ENCODE results near the gene TBX18.

TBX18 gene

DNA sequence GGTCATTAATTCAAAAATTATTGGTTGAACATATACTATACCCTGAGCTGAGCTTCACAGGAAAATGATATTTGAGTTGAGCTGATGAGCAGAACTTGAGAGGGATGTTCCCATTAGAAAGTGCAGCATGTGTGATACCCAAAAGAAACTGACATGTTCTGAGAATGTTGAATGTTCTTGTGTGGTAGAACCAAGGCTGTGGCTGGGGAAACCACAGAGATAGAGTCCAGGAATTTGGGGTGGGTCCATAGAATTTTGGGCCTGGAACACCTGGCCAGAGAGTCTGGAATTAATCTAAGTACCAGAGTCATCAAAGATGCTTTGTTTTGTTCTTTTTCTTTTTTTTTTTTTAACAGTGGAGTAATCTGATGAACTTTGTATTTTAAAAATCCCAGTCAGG is 88.7 kb downstream of the TBX18 start:
- no peak for DNase-seq (ENCODE audit: extremely low read depth in 1 of 2, low read depth in 1 of 2)

DNA sequence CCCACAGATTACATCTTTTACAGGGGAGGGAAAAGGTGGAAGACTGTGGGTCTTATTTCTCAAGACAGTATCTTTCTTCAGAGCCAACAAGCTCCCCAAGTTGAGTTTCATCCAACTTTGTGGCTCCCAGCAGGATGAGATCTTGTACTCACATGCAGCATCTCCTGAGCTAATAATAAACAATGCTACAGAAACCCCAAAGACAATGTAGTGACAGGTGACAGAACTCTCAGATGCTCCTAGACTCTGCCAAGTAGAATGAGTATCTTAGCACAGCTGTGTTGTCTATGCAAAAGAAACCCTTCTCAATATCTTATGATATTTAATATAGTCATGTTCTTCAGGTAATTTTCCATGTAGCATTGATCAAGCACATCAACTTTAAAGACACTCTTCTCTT is 90.0 kb downstream of the TBX18 start:
- DNase-seq (ENCODE audit: extremely low read depth in 1 of 2, low read depth in 1 of 2) = no peak

DNA sequence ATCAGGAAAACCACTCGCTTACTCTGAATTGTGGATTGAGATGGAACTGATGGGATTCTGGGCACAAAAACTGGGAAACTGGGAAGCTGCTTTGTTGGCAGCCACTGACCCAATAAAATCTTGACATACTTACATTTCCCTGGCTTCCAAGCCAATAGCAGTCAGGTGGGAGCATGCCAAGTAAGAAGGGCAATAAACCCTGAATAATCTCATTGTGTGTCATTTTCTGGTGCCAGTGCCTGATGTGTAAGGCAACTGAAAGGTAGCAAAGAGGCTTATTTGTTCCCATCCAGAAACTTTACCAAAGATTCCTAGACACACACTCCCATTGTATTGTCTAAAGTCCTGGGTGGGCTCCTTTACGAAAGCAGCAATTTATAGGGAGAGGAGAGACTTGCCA is 93.2 kb downstream of the TBX18 start:
- DNase-seq (ENCODE audit: extremely low read depth in 1 of 2, low read depth in 1 of 2) = no peak

DNA sequence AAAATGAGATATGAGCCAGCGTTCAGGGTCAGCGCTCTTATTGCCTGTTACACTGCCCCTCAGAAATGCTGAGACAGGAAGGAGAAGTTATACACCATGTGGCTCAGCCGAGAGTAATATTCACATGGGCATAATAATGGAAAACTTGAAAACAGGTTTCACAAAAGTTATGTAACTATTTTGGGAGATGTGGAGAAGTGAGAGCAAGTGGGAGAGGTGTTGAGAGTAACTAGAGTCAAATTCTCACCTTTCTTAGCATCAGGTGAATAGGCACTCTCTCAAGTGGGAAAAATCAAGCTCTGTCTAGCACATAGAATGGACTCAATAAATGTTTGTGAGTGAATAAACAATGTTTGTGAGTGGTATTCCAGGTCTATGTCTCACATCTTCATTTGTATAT is 94.5 kb downstream of the TBX18 start:
- DNase-seq (ENCODE audit: extremely low read depth in 1 of 2, low read depth in 1 of 2) = no peak

DNA sequence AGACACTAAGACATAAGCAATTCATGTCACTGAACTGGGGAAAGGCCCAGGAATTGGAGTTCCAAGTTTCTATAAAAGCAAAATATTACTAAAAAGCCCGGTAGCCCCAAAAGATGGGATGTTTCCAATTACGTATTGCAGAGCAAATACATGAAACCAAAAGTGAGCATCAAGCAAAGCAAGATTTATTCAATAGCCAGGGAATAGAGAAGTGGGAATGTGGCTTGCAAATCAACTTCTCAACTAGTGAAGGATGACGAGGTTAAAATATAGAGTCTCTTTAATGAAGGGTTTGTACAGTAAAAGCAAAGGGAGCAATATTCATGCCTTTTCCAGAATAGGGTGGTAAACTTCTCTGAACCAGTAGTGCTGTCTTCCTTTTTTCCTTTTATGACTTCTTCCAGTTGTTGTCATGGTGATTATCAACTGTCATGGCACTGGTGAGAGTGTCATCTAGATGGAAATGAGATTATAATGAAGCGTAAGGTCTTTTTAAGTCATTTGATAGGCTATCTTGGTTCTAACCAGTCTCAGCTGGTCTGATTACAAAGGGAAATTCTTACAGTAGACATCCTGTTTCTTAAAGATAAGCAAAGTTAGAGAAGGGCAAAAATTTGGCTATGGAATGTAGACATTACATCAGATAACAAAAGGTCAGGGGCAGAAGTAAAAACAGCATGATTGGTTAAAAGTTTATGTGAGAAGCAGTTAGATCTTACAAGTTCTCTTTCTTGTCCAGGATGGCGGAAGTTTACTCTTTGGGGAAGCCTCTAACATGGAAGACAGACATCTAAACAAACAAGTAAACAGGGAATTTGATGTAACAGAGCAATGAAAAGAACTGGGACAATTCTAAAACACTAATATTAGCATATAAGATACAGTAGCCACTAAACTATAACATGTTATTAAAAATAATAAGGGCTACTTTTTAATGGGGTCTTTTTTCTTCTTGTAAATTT is 96.9 kb downstream of the TBX18 start:
- DNase-seq (ENCODE audit: extremely low read depth in 1 of 2, low read depth in 1 of 2) = no peak

DNA sequence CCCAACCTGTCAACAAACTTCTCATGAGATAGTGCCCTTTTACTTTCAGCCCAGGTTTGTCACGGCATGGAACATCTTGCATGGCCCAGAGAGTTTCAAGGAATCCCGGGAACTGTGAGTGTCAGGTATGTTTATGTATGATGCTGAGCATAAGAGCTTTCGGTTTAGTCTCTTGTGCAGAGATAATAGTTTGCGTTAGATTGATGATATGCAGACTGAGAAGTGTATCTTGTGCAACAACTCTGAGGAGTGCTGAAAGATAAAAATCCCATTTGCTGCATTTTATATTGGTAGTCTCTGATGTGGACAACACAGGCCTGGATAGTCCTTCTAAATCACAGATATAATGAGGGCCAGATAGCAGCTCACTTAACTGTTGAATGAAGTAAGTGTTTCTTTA is 99.0 kb downstream of the TBX18 start:
- DNase-seq (ENCODE audit: extremely low read depth in 1 of 2, low read depth in 1 of 2) = no peak

DNA sequence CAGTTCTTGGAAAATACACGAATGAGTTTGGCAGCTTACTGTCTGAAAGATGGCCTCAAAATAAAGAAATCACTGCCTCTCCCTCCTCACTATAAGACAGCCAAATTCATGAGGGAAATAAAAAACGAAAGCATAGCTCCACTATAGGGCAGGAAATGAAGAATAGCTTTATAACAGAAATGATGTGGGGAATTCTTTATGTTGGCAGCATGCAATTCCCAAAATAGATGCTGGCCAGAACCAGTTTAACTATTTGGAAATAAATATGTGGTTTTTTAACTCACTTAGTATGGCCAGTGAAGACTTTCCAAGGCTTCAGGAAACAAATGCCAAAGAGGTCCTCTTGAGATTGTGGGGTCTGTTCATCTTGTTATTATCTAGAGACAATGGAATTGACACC is 100.5 kb downstream of the TBX18 start:
- no peak for DNase-seq (ENCODE audit: extremely low read depth in 1 of 2, low read depth in 1 of 2)

DNA sequence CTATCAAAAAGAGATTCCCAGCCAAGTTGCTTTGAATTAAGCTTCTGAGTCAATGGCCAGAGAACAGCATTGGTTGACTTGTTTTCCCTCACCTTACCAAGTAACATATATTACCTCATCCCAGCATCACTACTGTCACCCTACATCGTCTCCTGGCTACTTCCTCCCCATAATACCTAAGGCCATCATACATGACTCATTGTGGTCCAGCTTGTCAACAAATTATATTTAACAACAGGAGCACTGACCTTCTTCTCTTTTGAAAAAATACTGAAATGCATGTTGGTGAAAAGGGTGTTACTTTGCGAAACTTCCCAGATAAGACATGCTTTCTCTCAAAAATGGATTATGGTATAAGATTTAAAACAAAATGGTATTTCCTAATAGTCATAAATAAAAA is 106.9 kb downstream of the TBX18 start:
- DNase-seq (ENCODE audit: extremely low read depth in 1 of 2, low read depth in 1 of 2) = no peak

DNA sequence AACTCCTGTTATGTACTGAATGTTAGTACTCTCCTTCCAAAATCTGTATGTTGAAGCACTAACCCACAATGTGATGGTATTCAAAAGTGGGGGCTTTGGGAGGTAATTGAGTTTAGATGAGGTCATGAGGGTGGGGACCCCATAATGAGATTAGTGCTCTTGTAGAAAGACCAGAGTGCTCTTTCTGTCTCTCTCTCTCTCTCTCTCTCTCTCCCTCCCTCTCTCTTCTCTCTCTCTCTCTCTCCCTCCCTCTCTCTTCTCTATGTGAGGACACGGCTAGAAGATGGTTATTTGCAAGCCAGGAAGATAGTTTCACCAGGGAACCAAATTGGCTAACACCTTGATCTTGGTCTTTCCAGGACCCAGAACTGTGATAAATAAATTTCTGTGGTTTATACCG is 107.4 kb downstream of the TBX18 start:
- DNase-seq (ENCODE audit: extremely low read depth in 1 of 2, low read depth in 1 of 2) = no peak

DNA sequence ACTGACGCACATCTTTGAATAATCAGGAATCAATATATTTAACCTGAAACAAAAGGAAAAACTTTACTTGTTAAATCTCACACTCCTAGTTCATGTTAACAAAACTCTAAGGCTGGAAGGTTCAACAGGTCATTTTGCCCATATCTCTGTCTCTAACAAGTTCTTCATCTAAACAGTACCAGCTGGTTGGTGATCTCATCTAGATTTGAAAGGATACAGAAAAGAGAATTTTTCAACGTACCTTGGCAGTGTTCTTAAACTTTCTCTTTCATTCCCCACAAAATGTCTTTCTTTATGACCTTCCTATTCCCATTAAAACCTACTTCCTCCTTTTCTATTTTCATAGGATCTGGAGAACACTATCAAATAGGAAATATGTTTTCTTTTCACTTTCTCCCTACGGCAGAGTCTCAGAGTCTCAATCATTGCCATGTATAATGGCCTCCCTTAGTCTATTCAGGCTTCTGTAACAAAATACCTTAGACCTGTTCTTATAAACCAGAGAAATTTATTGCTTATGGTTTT is 111.3 kb downstream of the TBX18 start:
- DNase-seq (ENCODE audit: extremely low read depth in 1 of 2, low read depth in 1 of 2) = no peak

DNA sequence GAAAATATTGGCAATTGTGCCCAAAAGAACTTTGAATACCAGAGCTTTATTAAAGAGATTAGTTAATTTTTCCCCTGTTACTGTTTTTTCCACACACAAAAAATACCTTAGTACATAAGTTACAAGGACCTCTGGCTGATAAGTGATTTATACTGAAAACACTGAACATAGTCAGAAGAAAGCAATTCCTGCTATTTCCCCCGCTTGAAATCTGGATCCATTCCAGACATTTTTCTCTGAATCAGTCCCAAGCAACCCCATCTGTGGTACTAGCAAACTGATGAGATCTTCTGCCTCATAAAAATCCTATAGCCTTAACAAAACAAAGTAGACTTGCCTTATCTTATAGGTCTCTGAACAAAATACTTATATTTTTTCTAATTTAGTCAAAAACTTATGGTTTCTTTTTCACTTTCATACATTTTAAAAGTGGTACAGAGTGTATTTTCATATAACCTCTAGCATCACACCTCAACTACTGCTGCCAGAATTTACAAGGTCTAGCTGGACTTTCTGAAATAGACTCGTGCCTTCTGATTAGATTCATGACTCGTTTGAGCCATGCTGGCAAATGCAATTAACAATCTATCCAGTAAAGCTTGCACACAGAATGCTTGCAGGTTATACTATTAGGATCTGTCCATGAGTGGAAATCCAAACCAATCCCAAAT is 111.9 kb downstream of the TBX18 start:
- DNase-seq (ENCODE audit: extremely low read depth in 1 of 2, low read depth in 1 of 2) = no peak

DNA sequence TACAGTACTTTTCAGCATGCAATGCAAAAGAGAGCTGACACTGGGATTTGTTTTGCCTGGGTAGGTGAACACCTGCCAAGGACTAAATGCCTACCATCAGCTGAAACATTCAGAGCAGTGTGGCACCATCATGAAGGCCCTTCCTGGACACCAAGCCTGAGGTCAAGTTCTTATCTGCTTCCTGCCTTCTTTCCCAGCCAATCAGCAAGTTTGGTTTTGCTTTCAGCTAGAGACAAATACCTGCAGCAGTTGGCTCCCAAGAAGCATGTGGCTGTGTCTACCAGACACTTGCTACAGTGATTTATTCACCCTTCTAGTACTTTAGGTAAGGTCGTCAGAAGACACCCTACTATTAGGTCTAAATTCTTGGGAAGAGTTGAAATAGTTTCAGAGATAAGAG is 112.8 kb downstream of the TBX18 start:
- no peak for DNase-seq (ENCODE audit: extremely low read depth in 1 of 2, low read depth in 1 of 2)

DNA sequence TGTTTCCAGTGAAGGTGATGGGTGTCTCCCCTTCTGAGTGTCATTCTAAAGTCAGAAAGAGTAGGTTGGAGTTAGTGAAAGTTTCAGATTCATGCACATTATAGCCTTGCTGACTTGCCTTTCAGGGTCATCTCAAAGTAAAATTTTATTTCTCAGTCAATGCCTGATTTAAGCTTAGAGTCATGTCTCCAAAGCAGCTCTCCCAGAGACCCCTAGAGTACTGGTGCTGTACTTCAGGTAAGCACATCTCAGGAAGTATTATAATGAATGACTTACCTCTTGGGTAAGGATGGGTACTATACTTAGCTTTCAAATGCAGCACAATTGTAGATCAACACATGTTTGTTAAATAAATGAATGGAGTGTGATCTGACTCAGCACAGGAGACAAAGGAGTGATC is 116.0 kb downstream of the TBX18 start:
- no peak for DNase-seq (ENCODE audit: extremely low read depth in 1 of 2, low read depth in 1 of 2)

DNA sequence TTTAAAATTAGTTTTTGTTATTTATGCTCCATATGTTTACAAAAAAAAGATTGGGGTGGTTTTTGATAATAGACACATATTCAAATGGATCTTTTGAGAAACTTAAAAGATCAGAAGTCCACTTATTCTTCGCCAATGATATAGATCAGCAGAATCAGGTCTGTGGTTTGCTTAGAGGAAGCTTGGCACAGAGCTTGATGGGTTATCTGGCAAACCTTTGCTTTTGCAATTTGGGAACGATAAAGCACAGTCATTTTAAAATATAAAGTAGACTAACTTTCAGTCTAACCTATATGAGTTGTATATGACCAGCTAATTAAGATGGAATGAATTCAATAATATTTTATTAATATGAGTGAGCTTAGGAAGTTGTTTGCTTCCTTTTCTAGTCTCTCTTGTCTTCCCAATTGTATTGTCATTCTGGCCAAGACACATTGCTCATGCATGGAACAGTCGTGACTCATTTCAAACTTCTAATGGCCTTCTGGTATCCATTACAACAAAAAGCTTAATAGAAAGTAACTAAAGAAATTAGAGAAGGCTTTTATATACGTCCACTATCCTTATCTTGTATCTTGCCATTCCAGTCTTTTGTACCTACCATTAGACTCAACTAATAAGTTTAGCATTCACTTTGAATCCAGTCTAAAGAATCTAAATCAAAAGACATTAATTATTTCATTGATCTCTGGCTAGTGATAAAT is 118.7 kb downstream of the TBX18 start:
- no peak for DNase-seq (ENCODE audit: extremely low read depth in 1 of 2, low read depth in 1 of 2)

DNA sequence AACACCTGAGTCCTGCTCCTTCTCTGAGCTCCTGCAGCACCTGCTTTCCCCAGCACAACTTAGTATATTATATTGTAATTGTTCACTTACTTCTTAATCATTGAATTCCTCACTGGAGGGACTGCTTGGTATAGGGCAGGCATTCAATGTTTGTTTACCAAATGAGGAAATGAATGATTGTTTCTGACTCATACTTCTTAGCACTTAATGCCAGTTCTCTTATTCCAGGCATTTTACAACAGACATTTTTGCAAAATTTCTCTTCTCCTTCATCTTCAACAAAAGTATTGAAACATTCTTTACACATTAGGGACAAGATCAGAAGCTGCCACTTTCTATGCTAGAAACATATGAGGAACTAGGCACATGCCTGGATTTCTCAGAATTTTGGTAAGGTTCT is 119.4 kb downstream of the TBX18 start:
- DNase-seq (ENCODE audit: extremely low read depth in 1 of 2, low read depth in 1 of 2) = no peak

DNA sequence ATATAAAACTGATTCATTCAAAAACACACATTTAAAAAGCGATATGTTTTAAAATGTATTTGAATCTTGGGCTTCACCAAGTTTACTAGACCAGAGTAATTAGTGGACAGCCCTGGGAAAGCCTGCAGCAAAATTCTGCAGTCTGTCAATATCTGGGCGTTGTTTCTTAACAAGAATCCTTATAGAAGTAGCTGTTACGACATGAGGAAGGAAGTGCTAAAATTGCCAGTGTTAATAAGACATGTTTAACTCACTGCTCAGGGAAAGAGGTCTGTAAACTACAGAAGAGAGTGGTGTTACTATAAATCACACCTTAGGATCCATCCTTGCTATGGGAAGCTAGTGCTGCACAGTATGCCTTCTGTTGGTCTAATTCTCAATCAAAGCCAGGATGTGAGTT is 120.6 kb downstream of the TBX18 start:
- no peak for DNase-seq (ENCODE audit: extremely low read depth in 1 of 2, low read depth in 1 of 2)

DNA sequence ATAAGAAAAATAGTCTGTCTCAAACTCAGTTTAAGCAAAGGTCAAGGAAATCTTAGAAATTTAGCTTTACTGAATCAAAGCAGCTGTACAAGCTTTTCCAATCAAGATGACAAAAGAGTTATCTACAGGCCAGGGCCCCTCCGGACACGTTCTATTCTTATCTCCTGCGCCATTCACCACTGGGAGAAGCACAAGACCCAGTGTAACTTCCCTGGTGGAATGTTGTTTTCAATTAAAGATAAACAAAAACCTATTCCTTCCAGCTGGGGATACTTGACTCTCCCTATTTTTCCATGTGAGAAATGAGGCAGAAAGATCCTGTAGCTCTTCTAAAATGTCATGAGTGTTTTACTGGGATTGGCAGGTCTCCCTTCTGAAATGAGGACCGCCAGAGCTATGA is 123.3 kb downstream of the TBX18 start:
- DNase-seq (ENCODE audit: extremely low read depth in 1 of 2, low read depth in 1 of 2) = no peak

DNA sequence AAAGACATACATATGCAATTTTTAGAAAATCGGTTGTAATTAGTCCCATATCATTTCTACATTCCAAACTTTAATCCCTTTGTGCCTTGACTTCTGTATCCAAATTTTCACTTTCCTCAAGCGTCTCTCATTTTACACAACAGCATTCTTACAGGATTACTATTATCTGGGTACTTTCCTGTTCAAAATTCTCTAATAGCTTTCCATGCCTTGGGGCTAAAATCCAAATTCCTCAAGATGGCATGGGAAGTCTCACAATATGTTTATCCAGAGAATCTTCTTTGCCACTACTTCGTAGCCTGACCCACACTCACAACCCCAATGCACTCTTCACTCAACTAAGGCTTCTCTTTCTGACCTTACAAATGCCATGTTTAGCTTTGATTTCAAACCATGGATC is 125.0 kb downstream of the TBX18 start:
- DNase-seq (ENCODE audit: extremely low read depth in 1 of 2, low read depth in 1 of 2) = no peak

DNA sequence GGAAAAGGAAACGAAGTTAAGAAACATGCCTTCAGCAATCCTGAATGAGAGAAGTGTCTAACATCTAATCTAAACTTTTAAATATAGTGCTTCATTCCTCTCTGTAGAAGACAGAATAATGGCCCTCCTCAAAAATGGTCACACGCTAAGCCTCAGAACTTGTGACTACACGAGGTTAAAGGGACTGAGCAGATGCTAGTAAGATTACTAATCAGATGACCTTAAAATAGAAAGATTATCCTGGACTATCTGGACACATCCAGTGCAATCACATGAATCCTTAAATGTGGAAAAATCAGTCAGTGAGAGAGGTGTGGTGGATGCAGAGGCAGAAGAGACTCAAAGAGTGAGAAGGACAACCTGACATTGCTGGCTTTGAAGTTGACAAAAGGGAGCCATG is 126.1 kb downstream of the TBX18 start:
- no peak for DNase-seq (ENCODE audit: extremely low read depth in 1 of 2, low read depth in 1 of 2)

All from activated CD8-positive, alpha-beta memory T cell treated with anti-CD3 and anti-CD28 coated beads for 1 hour (primary cell).